ENCODE results near the gene YPEL2. TPM values are rescaled to one million over a fixed set of nuclear protein-coding genes. Genes with fewer than 3 reads are reported as not detected.

The YPEL2 gene
- total and polyA plus RNA-seq, 2 donors (not counting 1 experiment from before 2014, with no cell fraction given): 20.7 to 51.8 TPM

GRCh38 chr17:59439262-59439661 lies 107.8 kb downstream of the YPEL2 start:
- no peaks in the 10 kb centered on the region for H3K27me3 ChIP-seq (replicated peaks in 1 of 4; ENCODE audit: control extremely low read depth in 1 of 4, control insufficient read depth in 3 of 4, insufficient read depth in 4 of 4, low read length in 3 of 4)
- DNase-seq: no peak
- H3K4me2 ChIP-seq (replicated peaks; ENCODE audit: low read depth, low read length, poor library complexity, severe bottlenecking): no peak overlapping the region
- Mint-ChIP-seq H3K9me3 (ENCODE audit: insufficient read depth) (no peaks in the 10 kb centered on the region), H3K27ac (no peak overlapping the region), H3K27me3 (no peaks in the 10 kb centered on the region), H3K4me3 (no peak overlapping the region), H3K4me1 (peaks cover 35% of the 10 kb centered on the region)
- H3K79me2 ChIP-seq (ENCODE audit: control insufficient read depth, insufficient read depth, low read length): no peaks in the 10 kb centered on the region
- no peak overlapping the region for H3K4me3 ChIP-seq (ENCODE audit: control extremely low read depth in 1 of 5, extremely low read depth in 1 of 5, insufficient read depth in 1 of 5, low read depth in 2 of 5, low read length in 4 of 5)
- ChIA-PET POLR2A (interaction anchor here (0.5 to 1.9 kb wide), 2 partner anchors 108 to 110 kb away, joined by 3 to 9 read pairs; partner anchors contain the start of gene YPEL2), CTCF (interaction anchor here (0.7 to 11.0 kb wide), 15 partner anchors 8 to 219 kb away, joined by 3 to 358 read pairs (median 7); partner anchors contain the start of genes GDPD1 and YPEL2)
- WGBS (ENCODE audit: insufficient coverage): 67% methylated on average over 1 of the region's 4 CpGs
- intact Hi-C loops (cut with micrococcal nuclease): no loop called here
- H2AFZ ChIP-seq (ENCODE audit: insufficient read depth, low read depth, low read length, poor library complexity, severe bottlenecking): no peak overlapping the region
- H3K4me1 ChIP-seq (ENCODE audit: control insufficient read depth in 2 of 2, insufficient read depth in 2 of 2, low read length in 2 of 2): peaks cover 34 to 39% of the 10 kb centered on the region in 2 donors
- TF ChIP-seq EZH2 (IDR thresholded peaks at IDR 0.05; ENCODE audit: borderline replicate concordance, insufficient read depth, low read depth, low read length, poor library complexity, severe bottlenecking): no peak
- no peak for TF ChIP-seq CTCF (IDR thresholded peaks at IDR 0.05)
- no peaks in the 10 kb centered on the region for H3K36me3 ChIP-seq (replicated peaks in 1 of 2; ENCODE audit: control extremely low read depth in 1 of 2, control insufficient read depth in 1 of 2, extremely low read depth in 1 of 2, insufficient read depth in 2 of 2, low read length in 1 of 2)
- H3K27ac ChIP-seq (ENCODE audit: low read length in 2 of 2): no peak overlapping the region
- no peaks in the 10 kb centered on the region for H4K20me1 ChIP-seq (ENCODE audit: control insufficient read depth, insufficient read depth, low read length, poor library complexity, severe bottlenecking)
- no peak overlapping the region for H3K9ac ChIP-seq (ENCODE audit: low read length)
- no peaks in the 10 kb centered on the region for H3K9me3 ChIP-seq (ENCODE audit: control extremely low read depth in 1 of 3, control insufficient read depth in 2 of 3, insufficient read depth in 1 of 3, low read length in 2 of 3)
- ATAC-seq (ENCODE audit: low read depth): no peak

GRCh38 chr17:59439741-59440211 lies 108.3 kb downstream of the YPEL2 start:
- Mint-ChIP-seq H3K9me3 (ENCODE audit: insufficient read depth) (no peaks in the 10 kb centered on the region), H3K4me1 (peaks cover 37% of the 10 kb centered on the region), H3K27ac (no peak overlapping the region), H3K27me3 (no peaks in the 10 kb centered on the region), H3K4me3 (no peak overlapping the region)
- no CpG with 5 or more reads among the region's 6 CpGs for WGBS (ENCODE audit: insufficient coverage)
- ATAC-seq (ENCODE audit: low read depth) (no peak), DNase-seq (no peak)
- H3K27ac ChIP-seq (ENCODE audit: low read length in 2 of 2): no peak overlapping the region
- no peak overlapping the region for H3K4me3 ChIP-seq (ENCODE audit: control extremely low read depth in 1 of 5, extremely low read depth in 1 of 5, insufficient read depth in 1 of 5, low read depth in 2 of 5, low read length in 4 of 5)
- H2AFZ ChIP-seq (ENCODE audit: insufficient read depth, low read depth, low read length, poor library complexity, severe bottlenecking): no peak overlapping the region
- peaks cover 37 to 40% of the 10 kb centered on the region in 2 donors for H3K4me1 ChIP-seq (ENCODE audit: control insufficient read depth in 2 of 2, insufficient read depth in 2 of 2, low read length in 2 of 2)
- no peaks in the 10 kb centered on the region for H3K79me2 ChIP-seq (ENCODE audit: control insufficient read depth, insufficient read depth, low read length)
- TF ChIP-seq CTCF (IDR thresholded peaks at IDR 0.05) (no peak), EZH2 (IDR thresholded peaks at IDR 0.05; ENCODE audit: borderline replicate concordance, insufficient read depth, low read depth, low read length, poor library complexity, severe bottlenecking) (no peak)
- CTCF ChIA-PET: interaction anchor here (0.8 to 11.0 kb wide), 23 partner anchors 9 to 219 kb away, joined by 3 to 358 read pairs (median 6); partner anchors contain the start of genes GDPD1 and YPEL2
- intact Hi-C loops (cut with micrococcal nuclease): loop anchor here (1.0 to 10.0 kb wide), 3 partner anchors 77 to 225 kb away; partner anchors contain the start of gene SMG8
- no peaks in the 10 kb centered on the region for H3K36me3 ChIP-seq (replicated peaks in 1 of 2; ENCODE audit: control extremely low read depth in 1 of 2, control insufficient read depth in 1 of 2, extremely low read depth in 1 of 2, insufficient read depth in 2 of 2, low read length in 1 of 2)
- no peaks in the 10 kb centered on the region for H4K20me1 ChIP-seq (ENCODE audit: control insufficient read depth, insufficient read depth, low read length, poor library complexity, severe bottlenecking)
- H3K9me3 ChIP-seq (ENCODE audit: control extremely low read depth in 1 of 3, control insufficient read depth in 2 of 3, insufficient read depth in 1 of 3, low read length in 2 of 3): no peaks in the 10 kb centered on the region
- POLR2A ChIA-PET: interaction anchor here (0.5 to 0.6 kb wide), 2 partner anchors 58 to 108 kb away, joined by 3 read pairs; partner anchors contain the start of gene YPEL2
- H3K4me2 ChIP-seq (replicated peaks; ENCODE audit: low read depth, low read length, poor library complexity, severe bottlenecking): no peak overlapping the region
- H3K9ac ChIP-seq (ENCODE audit: low read length): no peak overlapping the region
- H3K27me3 ChIP-seq (replicated peaks in 1 of 4; ENCODE audit: control extremely low read depth in 1 of 4, control insufficient read depth in 3 of 4, insufficient read depth in 4 of 4, low read length in 3 of 4): no peaks in the 10 kb centered on the region

Measured in B cell (primary cell).